Stimulated activated effector memory CD8-positive, alpha-beta T cell treated with anti-CD3 and anti-CD28 coated beads, Interleukin-12 subunit alpha, Interleukin-12 subunit beta, amount 100 ng/mL, for 72 hours (primary cell): ENCODE measurements around the gene ZNHIT2.

Experiments used
- ATAC-seq: fragments of 150-1000 bp; cut with Tn5 transposase; 2 replicates; pipeline ENCODE4 v1.10.0; 2021
- DNase-seq, 2 donors: peaks; one replicate each; pipeline ENCODE4 v3.0.0; 2021 to 2022; ENCODE audit warnings: low spot score in 2 of 2
- H3K27ac Mint-ChIP-seq: one replicate; pipeline ENCODE4 v1.8.0; 2022; ENCODE audit warnings: mild to moderate bottlenecking, mixed read lengths
- H3K36me3 Mint-ChIP-seq: one replicate; pipeline ENCODE4 v1.8.0; 2022; ENCODE audit warnings: mild to moderate bottlenecking, mixed read lengths
- H3K4me1 Mint-ChIP-seq: one replicate; pipeline ENCODE4 v1.8.0; 2022; ENCODE audit warnings: mixed read lengths
- H3K4me3 Mint-ChIP-seq: one replicate; pipeline ENCODE4 v1.8.0; 2022; ENCODE audit warnings: mild to moderate bottlenecking, mixed read lengths
- H3K9me3 Mint-ChIP-seq: one replicate; pipeline ENCODE4 v1.8.0; 2022; ENCODE audit warnings: mixed read lengths

The ZNHIT2 gene

GRCh38 chr11:65118097-65118837, 766 bp upstream of the ZNHIT2 start:
- no peak for ATAC-seq
- Mint-ChIP-seq H3K4me3 (peak overlapping the region; percentile 80), H3K27ac (peak overlapping the region; percentile 93), H3K9me3 (no peaks in the 10 kb centered on the region), H3K4me1 (peaks cover 58% of the 10 kb centered on the region), H3K36me3 (peaks cover 81% of the 10 kb centered on the region)
- no peak for DNase-seq

GRCh38 chr11:65116370-65117205, 913 bp downstream of the ZNHIT2 start:
- Mint-ChIP-seq H3K9me3 (no peaks in the 10 kb centered on the region), H3K36me3 (peaks cover 84% of the 10 kb centered on the region), H3K4me3 (peak overlapping the region; percentile 80), H3K27ac (peak overlapping the region; percentile 93), H3K4me1 (peaks cover 65% of the 10 kb centered on the region)
- peak; percentile 52 for ATAC-seq
- peak; percentile 44 to 76 for DNase-seq

DNA sequence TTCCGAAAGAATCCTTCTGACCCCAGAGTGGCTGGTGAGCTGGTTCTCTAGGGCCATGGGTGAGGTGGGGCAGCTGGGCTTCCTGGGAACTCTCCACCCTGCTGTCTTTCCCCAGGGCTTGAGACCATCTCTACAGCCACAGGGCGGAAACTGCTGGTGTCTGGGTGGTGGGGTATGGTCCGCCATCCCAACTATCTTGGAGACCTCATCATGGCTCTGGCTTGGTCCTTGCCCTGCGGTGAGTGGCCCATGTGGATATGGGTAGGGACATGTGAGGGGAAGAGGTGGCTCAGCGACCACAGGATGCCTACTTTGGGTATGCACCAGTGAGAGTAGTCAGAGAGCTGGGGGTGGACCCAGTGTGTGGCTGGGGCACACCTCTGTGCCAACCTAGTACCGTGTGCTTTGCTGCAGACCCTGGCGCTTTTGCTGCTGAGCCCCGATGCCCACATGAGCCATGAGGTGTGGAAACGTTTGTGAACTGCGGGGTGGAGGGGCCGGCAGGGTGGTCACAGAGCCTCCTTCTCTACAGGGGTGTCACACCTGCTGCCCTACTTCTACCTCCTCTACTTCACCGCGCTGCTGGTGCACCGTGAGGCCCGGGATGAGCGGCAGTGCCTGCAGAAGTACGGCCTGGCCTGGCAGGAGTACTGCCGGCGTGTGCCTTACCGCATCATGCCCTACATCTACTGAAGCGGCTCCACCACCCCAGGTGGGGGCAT, 2.0 kb downstream of the ZNHIT2 start:
- H3K4me1 Mint-ChIP-seq: peaks cover 65% of the 10 kb centered on the region

DNA sequence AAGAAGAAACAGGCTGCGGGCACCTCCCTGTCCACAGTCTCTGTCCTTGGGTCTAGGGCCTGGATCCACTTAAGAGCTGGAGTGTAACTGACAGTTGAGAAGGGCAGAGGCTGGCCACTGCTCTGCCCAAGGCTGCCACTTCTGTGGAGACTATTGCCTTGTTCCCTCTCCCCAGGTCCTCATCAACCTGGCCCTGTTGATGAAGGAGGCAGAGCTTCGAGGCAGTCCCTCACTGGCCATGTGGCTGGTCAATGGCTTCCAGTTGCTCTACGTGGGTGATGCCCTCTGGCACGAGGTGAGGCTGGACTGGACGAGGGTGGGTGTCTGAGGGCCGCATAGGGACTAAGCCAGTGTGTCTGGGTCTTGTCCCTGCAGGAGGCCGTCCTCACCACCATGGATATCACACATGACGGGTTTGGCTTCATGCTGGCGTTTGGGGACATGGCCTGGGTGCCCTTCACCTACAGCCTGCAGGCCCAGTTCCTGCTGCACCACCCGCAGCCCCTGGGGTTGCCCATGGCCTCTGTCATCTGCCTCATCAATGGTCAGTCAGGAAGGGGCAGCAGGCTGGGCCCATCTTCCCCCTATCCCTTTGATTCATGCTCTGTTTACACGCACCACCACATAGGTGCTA, 2.8 kb downstream of the ZNHIT2 start:
- DNase-seq (no peak), ATAC-seq (no peak)
- no peaks in the 10 kb centered on the region for H3K9me3 Mint-ChIP-seq
- peak overlapping the region; percentile 97 for H3K4me3 Mint-ChIP-seq
- H3K4me1 Mint-ChIP-seq: peaks cover 65% of the 10 kb centered on the region
- peaks cover 84% of the 10 kb centered on the region for H3K36me3 Mint-ChIP-seq
- H3K27ac Mint-ChIP-seq: peak overlapping the region; percentile 95

More for the DNA sequence above, 2.0 kb downstream of the ZNHIT2 start:
- peaks cover 84% of the 10 kb centered on the region for H3K36me3 Mint-ChIP-seq
- peak overlapping the region; percentile 67 for H3K27ac Mint-ChIP-seq
- no peaks in the 10 kb centered on the region for H3K9me3 Mint-ChIP-seq
- no peak for DNase-seq
- H3K4me3 Mint-ChIP-seq: peak overlapping the region; percentile 80
- ATAC-seq: no peak

DNA sequence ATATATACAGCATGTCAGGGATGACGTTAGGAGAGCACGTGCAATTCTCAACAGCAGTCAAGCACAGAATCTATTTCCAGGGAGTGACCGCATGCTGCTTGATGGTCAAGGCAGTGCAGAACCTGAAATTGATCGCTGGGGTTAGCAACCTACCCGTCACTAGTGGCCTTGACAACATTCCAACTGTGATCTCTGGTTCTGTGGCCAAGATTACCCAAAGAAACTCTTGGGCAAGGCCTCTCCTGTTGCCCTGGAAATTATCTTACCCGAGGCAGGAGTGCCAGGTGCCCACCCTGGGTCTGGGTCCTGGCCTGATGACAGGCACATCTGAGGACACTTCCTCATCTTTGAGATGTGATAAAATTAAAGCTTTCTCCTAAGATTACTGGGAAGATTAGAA, 3.7 kb downstream of the ZNHIT2 start:
- H3K4me1 Mint-ChIP-seq: peaks cover 61% of the 10 kb centered on the region
- H3K36me3 Mint-ChIP-seq: peaks cover 84% of the 10 kb centered on the region
- H3K4me3 Mint-ChIP-seq: peak overlapping the region; percentile 97
- ATAC-seq (no peak), DNase-seq (no peak)
- no peaks in the 10 kb centered on the region for H3K9me3 Mint-ChIP-seq
- H3K27ac Mint-ChIP-seq: peak overlapping the region; percentile 95

DNA sequence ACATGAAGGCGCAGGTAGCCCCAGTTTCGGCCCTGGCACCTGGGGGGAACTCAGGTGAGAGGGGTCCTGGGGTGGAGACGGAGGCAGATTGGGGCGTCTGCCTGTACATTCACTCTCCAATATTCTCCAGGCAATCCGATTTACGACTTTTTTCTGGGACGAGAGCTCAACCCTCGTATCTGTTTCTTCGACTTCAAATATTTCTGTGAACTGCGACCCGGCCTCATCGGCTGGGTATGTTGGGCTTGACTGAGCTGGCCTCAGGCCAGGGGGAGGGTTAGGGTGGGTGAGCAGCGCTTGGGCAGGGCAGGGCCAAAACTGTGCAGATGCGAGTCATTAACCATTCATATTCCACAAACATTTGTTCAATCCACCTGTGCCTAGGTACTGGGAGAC, 4.1 kb downstream of the ZNHIT2 start:
- DNase-seq (no peak), ATAC-seq (no peak)
- Mint-ChIP-seq H3K4me1 (peaks cover 56% of the 10 kb centered on the region), H3K27ac (peak overlapping the region; percentile 95), H3K4me3 (peak overlapping the region; percentile 97), H3K9me3 (no peaks in the 10 kb centered on the region), H3K36me3 (peaks cover 81% of the 10 kb centered on the region)

DNA sequence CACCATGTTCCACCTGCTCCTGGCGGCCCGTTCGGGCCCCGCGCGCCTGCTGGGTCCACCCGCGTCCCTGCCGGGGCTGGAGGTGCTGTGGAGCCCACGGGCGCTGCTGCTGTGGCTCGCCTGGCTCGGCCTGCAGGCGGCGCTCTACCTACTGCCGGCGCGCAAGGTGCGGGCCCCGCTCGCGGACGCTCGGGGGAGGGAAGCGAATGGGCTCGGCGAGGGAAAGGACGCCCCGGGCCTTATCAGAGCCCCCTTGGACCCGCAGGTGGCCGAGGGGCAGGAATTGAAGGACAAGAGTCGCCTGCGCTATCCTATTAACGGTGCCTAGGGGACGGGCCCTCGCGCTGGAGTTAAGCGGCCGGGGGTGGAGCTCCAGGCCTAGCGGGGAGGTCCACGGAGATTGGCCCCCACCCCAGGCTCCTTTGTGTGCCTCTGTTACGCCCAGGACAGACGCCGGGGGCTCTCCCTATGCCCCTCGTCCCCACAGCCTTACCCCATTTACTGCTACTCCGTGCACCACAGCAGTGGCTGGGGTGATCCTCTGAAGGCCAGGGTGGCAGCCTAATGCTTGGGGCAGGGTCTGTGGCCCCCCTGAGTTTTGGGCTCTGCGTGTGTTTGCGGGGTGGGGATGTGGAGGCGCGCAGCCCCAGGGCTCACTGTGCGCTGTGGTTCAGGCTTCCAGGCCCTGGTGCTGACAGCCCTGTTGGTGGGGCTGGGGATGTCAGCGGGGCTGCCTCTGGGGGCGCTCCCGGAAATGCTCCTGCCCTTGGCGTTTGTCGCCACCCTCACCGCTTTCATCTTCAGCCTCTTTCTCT, 4.7 kb downstream of the ZNHIT2 start:
- H3K4me1 Mint-ChIP-seq: peaks cover 50% of the 10 kb centered on the region

GRCh38 chr11:65111744-65112545, 5.6 kb downstream of the ZNHIT2 start, which contains the start of gene TM7SF2:
Gene TM7SF2 (plus strand): TSS chr11:65111872. CDS start chr11:65112016, 144 bp downstream.
- DNase-seq: peak; percentile 81 to 92
- ATAC-seq: peak; percentile 84
- H3K27ac Mint-ChIP-seq: peak within 1 kb of the TSS; percentile 95
- peak within 1 kb of the TSS; percentile 97 for H3K4me3 Mint-ChIP-seq
- no peaks in the 10 kb centered on the region for H3K9me3 Mint-ChIP-seq
- peaks cover 66% of the 10 kb centered on the region for H3K36me3 Mint-ChIP-seq
- peaks cover 48% of the 10 kb centered on the region for H3K4me1 Mint-ChIP-seq

More for the DNA sequence above, 4.7 kb downstream of the ZNHIT2 start:
- Mint-ChIP-seq H3K27ac (peak overlapping the region; percentile 95), H3K4me3 (peak overlapping the region; percentile 97), H3K9me3 (no peaks in the 10 kb centered on the region), H3K36me3 (peaks cover 74% of the 10 kb centered on the region)
- DNase-seq (peak; percentile 79 to 90), ATAC-seq (peak; percentile 66)

DNA sequence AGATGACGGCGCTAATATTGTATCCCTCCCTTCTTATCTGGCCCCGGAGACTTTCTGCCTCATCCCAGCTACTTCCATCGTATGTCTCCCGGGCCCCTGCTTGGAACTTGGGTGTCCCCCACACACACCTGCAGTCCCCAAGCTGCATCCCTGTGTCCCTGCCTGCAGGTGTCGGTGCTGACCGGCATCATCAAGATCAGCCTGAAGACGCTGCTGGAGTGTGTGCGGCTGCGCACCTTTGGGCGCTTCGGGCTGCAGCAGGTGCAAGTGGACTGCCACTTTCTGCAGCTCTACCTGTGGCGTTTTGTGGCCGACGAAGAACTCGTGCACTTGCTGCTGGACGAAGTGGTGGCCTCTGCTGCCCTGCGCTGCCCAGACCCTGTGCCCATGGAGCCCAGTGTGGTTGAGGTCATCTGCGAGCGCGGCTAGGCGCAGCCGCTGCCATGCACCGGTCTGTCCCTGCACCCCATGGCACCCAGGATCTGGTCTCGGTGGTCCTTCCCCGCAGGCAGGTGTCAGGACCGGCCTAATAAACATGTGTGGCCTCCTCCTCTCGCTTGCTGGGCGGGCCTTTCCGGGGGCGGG, 6.2 kb downstream of the ZNHIT2 start:
- peak overlapping the region; percentile 95 for H3K27ac Mint-ChIP-seq

GRCh38 chr11:65110354-65110861, 7.1 kb downstream of the ZNHIT2 start:
- H3K4me1 Mint-ChIP-seq: peaks cover 40% of the 10 kb centered on the region
- ATAC-seq: peak; percentile 60
- peaks cover 63% of the 10 kb centered on the region for H3K36me3 Mint-ChIP-seq
- DNase-seq: peak; percentile 100
- peak overlapping the region; percentile 75 for H3K27ac Mint-ChIP-seq
- H3K9me3 Mint-ChIP-seq: no peaks in the 10 kb centered on the region
- H3K4me3 Mint-ChIP-seq: peak overlapping the region; percentile 11

More for the DNA sequence above, 6.2 kb downstream of the ZNHIT2 start:
- peaks cover 62% of the 10 kb centered on the region for H3K36me3 Mint-ChIP-seq
- ATAC-seq (no peak), DNase-seq (no peak)
- H3K4me1 Mint-ChIP-seq: peaks cover 48% of the 10 kb centered on the region
- H3K9me3 Mint-ChIP-seq: no peaks in the 10 kb centered on the region
- peak overlapping the region; percentile 97 for H3K4me3 Mint-ChIP-seq

- Mint-ChIP-seq H3K4me3 (no peak overlapping the region), H3K27ac (peak overlapping the region; percentile 75)
Measured at GRCh38 chr11:65109231-65110198, 8.0 kb downstream of the ZNHIT2 start.

GRCh38 chr11:65108469-65109123, 8.9 kb downstream of the ZNHIT2 start:
- Mint-ChIP-seq H3K36me3 (peaks cover 70% of the 10 kb centered on the region), H3K27ac (no peak overlapping the region), H3K9me3 (no peaks in the 10 kb centered on the region), H3K4me1 (peaks cover 35% of the 10 kb centered on the region), H3K4me3 (no peak overlapping the region)
- DNase-seq: no peak
- no peak for ATAC-seq

More at GRCh38 chr11:65109231-65110198, 8.0 kb downstream of the ZNHIT2 start:
- ATAC-seq: no peak
- Mint-ChIP-seq H3K9me3 (no peaks in the 10 kb centered on the region), H3K4me1 (peaks cover 37% of the 10 kb centered on the region), H3K36me3 (peaks cover 67% of the 10 kb centered on the region)
- no peak for DNase-seq
